ENCODE measurements around the gene LRP1B. TPM values are rescaled to one million over a fixed set of nuclear protein-coding genes. Genes with fewer than 3 reads are reported as not detected.

Gene LRP1B
- total RNA-seq, 6 experiments from 2014 or later: 0.06 to 1.7 (median 0.15) TPM; not detected in 1

DNA sequence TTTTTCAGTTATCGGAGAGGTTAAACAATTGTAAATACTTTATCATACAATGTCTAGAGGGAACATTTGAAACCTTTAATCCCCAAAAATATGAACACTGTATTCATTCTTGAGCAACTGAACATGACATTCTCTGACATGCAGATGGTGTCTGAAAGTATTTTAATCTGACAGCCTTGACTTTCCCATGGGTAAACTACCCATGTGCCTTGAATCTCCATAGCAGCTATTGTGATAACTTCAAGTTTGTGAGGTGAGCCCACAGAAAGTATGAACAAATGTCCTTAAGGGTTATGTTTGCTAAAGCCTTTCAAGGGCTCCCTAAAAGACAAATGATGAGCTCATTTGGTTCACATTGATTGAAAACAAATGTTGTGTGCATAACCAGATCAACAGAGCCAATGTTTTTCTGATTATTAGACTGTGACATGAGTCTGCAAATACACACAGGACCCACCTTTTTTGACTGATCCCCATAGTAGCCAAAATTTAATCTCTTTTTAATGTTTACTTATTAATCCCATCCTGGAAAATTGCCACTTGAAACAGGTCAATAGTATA lies 1326.0 kb downstream of the LRP1B start:
- TF ChIP-seq, protein P1, sequence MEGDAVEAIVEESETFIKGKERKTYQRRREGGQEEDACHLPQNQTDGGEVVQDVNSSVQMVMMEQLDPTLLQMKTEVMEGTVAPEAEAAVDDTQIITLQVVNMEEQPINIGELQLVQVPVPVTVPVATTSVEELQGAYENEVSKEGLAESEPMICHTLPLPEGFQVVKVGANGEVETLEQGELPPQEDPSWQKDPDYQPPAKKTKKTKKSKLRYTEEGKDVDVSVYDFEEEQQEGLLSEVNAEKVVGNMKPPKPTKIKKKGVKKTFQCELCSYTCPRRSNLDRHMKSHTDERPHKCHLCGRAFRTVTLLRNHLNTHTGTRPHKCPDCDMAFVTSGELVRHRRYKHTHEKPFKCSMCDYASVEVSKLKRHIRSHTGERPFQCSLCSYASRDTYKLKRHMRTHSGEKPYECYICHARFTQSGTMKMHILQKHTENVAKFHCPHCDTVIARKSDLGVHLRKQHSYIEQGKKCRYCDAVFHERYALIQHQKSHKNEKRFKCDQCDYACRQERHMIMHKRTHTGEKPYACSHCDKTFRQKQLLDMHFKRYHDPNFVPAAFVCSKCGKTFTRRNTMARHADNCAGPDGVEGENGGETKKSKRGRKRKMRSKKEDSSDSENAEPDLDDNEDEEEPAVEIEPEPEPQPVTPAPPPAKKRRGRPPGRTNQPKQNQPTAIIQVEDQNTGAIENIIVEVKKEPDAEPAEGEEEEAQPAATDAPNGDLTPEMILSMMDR (IDR thresholded peaks at IDR 0.05): no peak
- no peak for TF ChIP-seq POLR2A (IDR thresholded peaks at IDR 0.05)
- no peaks in the 10 kb centered on the region for H3K9me3 ChIP-seq
- H3K27ac ChIP-seq: no peak overlapping the region
- WGBS (ENCODE audit: insufficient coverage, low coverage, low lambda C conversion rate, missing lambda C conversion rate): 91% methylated on average over 1 of the region's 1 CpG
- no peak overlapping the region for H3K4me3 ChIP-seq
- no peaks in the 10 kb centered on the region for H3K36me3 ChIP-seq
- DNase-seq: no peak
- H3K27me3 ChIP-seq: no peaks in the 10 kb centered on the region
- intact Hi-C loops (cut with DNase I): no loop called here
- ATAC-seq: no peak
- H3K4me1 ChIP-seq: no peaks in the 10 kb centered on the region

DNA sequence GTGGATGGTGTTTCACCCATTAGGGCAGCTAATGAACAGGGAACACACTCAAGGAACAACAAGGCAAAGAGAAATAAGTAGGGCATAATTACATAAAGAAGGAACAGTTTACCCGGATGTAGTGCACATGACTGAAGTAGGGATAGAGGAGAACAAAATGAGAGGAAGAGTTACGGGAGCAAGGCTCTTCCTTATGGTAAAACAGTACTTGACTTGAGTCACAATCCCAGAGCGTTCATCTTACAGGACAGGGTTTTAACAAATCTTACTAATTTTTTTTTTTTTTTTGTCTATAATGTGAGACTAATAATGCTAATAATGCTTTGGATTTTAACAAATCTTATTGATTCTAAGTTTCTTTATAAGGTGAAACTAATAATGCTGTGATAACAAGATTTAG lies 1329.5 kb downstream of the LRP1B start:
- DNase-seq (no peak), ATAC-seq (no peak)
- Histone ChIP-seq H3K4me3 (no peak overlapping the region), H3K36me3 (no peaks in the 10 kb centered on the region), H3K27me3 (no peaks in the 10 kb centered on the region), H3K9me3 (no peaks in the 10 kb centered on the region), H3K4me1 (no peaks in the 10 kb centered on the region), H3K27ac (no peak overlapping the region)
- no peak for TF ChIP-seq POLR2A (IDR thresholded peaks at IDR 0.05)
- TF ChIP-seq, protein P1 (IDR thresholded peaks at IDR 0.05): no peak
- WGBS (ENCODE audit: insufficient coverage, low coverage, low lambda C conversion rate, missing lambda C conversion rate): 77% methylated on average over 3 of the region's 3 CpGs
- intact Hi-C loops (cut with DNase I): no loop called here

DNA sequence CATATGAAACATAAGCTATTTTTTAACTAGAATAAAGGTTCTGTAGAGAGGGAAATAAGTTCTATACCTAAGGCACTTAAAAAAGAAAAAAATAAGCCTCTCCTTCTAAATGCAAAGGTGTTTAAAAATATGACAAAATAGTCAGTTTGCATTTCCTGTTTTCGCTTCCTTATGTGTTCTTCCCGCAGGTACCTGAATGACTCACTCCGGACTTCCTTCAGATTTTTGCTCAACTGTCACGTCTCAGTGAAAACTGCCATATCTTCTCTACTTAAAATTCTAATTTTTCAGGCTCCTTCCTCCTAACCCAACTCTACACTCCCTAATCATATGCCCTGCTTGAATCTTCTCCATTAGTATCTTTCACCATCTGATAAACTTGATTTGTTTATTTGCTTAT lies 1333.1 kb downstream of the LRP1B start:
- no peaks in the 10 kb centered on the region for H3K27me3 ChIP-seq
- no peaks in the 10 kb centered on the region for H3K9me3 ChIP-seq
- intact Hi-C loops (cut with DNase I): no loop called here
- DNase-seq (no peak), ATAC-seq (no peak)
- no peak for TF ChIP-seq POLR2A (IDR thresholded peaks at IDR 0.05)
- TF ChIP-seq, protein P1 (IDR thresholded peaks at IDR 0.05): no peak
- H3K4me3 ChIP-seq: no peak overlapping the region
- H3K36me3 ChIP-seq: no peaks in the 10 kb centered on the region
- 59% methylated on average over 4 of the region's 4 CpGs for WGBS (ENCODE audit: insufficient coverage, low coverage, low lambda C conversion rate, missing lambda C conversion rate)
- H3K27ac ChIP-seq: no peak overlapping the region
- no peaks in the 10 kb centered on the region for H3K4me1 ChIP-seq

DNA sequence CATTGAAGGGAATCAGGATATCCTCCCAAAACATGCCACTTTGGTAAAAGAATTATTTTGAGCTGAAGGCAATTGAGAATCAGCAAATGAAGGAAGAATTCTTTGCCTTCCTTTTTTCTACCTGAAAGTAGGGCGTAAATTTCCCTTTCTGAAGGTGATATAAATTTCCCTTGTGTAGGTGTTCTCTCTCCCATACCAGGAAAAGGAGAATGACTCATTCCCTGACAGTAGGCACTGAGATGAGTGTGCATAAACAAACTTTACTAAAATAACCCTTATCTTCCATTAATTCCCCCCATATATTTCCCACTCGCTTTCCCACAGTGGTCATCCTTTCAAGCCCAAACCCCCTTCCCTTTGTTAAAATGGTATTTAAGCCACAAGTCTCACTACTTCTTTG lies 1339.0 kb downstream of the LRP1B start:
- WGBS (ENCODE audit: insufficient coverage, low coverage, low lambda C conversion rate, missing lambda C conversion rate): 54% methylated on average over 2 of the region's 2 CpGs
- ATAC-seq (no peak), DNase-seq (no peak)
- Histone ChIP-seq H3K9me3 (no peaks in the 10 kb centered on the region), H3K4me1 (no peaks in the 10 kb centered on the region), H3K36me3 (no peaks in the 10 kb centered on the region), H3K27me3 (no peaks in the 10 kb centered on the region), H3K4me3 (no peak overlapping the region), H3K27ac (no peak overlapping the region)
- intact Hi-C loops (cut with DNase I): no loop called here
- no peak for TF ChIP-seq POLR2A (IDR thresholded peaks at IDR 0.05)
- TF ChIP-seq, protein P1 (IDR thresholded peaks at IDR 0.05): no peak

DNA sequence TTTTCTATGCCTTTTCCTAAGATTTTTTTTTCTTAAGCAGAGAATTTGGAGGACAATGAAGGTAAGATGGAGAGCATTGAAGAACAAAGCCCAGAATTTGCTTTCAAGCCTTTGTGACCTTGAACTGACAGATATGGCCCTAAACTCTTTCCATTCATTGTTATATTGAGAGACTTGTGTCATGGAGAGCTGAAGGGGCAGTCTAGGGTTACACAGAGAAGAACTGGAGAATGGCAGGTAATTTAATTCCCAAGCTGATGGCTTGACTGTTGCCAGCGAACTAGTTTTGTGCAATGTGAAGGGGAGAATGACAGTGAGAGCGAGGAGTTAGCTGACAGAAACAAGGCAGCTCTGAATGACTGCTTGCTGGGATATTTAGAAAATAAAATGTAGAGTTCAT lies 1344.2 kb downstream of the LRP1B start:
- Histone ChIP-seq H3K27me3 (no peaks in the 10 kb centered on the region), H3K9me3 (no peaks in the 10 kb centered on the region), H3K36me3 (no peaks in the 10 kb centered on the region), H3K4me1 (no peaks in the 10 kb centered on the region), H3K4me3 (no peak overlapping the region), H3K27ac (no peak overlapping the region)
- intact Hi-C loops (cut with DNase I): no loop called here
- no peak for DNase-seq
- ATAC-seq: no peak
- 61% methylated on average over 2 of the region's 2 CpGs for WGBS (ENCODE audit: insufficient coverage, low coverage, low lambda C conversion rate, missing lambda C conversion rate)
- no peak for TF ChIP-seq POLR2A (IDR thresholded peaks at IDR 0.05)
- TF ChIP-seq, protein P1 (IDR thresholded peaks at IDR 0.05): no peak

Measured in right lobe of liver (tissue), 6 donors.